HCT116 (cell line): ENCODE results near the gene ALK. TPM values are rescaled to one million over a fixed set of nuclear protein-coding genes. Genes with fewer than 3 reads are reported as not detected.

Source experiments
- ATAC-seq: fragments of 200-7000 bp; cut with Tn5 transposase; 2 replicates; pipeline ENCODE4 v1.9.1; 2020; ENCODE audit warnings: mild to moderate bottlenecking, moderate library complexity
- BruUV-seq: library from RNA; stranded (reverse); fragments of 400-500 nt; replicated peaks from 2 replicates; lab custom pipeline; 2021; lab: Mats Ljungman, UMichigan
- CTCF ChIA-PET: fragments of 300-600 bp; sonication (Branson Sonifier 250); formaldehyde crosslinking; loops from one replicate; lab custom pipeline; 2021; ENCODE audit warnings: antibody characterized with exemption; lab: Charles Lee
- POLR2A ChIA-PET: fragments of 300-600, 350-600 bp; sonication (Branson Sonifier 250); formaldehyde crosslinking; loops from one replicate; lab custom pipeline; 2021; ENCODE audit warnings: antibody characterized with exemption; lab: Charles Lee
- RAD21 ChIA-PET, 2 experiments: fragments of 300-600 bp; sonication (Branson Sonifier 250); formaldehyde crosslinking; loops; one replicate each; lab custom pipeline; 2023; ENCODE audit warnings: low total read pairs in 2 of 2; ENCODE audit not compliant: uncharacterized antibody in 2 of 2, unreplicated experiment in 2 of 2, low non-redundant PET in 1 of 2; lab: Charles Lee
- DNase-seq: peaks from one replicate; pipeline ENCODE4 v3.0.0-alpha.2; 2010; ENCODE audit warnings: low read depth, low spot score
- H2AFZ ChIP-seq: fragments of 200-600 bp; shearing (Covaris generic), sonication (generic); 2 replicates; pipeline ENCODE4 v1.6.1; 2017; ENCODE audit warnings: low read depth, mixed run types, mixed read lengths, antibody characterized with exemption, low read length; ENCODE audit not compliant: poor library complexity, severe bottlenecking
- H3K27ac ChIP-seq: 2 replicates; pipeline ENCODE4 v1.5.1; 2012; ENCODE audit warnings: low read depth, low read length
- H3K27me3 ChIP-seq: fragments of 200-600 bp; sonication (generic); 2 replicates; pipeline ENCODE4 v1.6.1; 2016; ENCODE audit warnings: mixed run types, low read length, mixed read lengths; ENCODE audit not compliant: insufficient read depth
- H3K36me3 ChIP-seq, 2 experiments: fragments of 200-500 bp in 1 of 2; fragments of 200-600 bp in 1 of 2; sonication (Bioruptor generic) in 1 of 2; sonication (generic) in 1 of 2; 2 replicates each; pipeline versions ENCODE4 v1.5.1 to v1.6.1; 2014 to 2016; ENCODE audit warnings: low read length in 2 of 2, inconsistent platforms in 1 of 2, mixed read lengths in 1 of 2, mixed run types in 1 of 2; ENCODE audit not compliant: insufficient read depth in 2 of 2, control insufficient read depth in 1 of 2
- H3K4me1 ChIP-seq, 2 experiments: fragments of 200-600 bp in 1 of 2; sonication (generic) in 1 of 2; 2 replicates each; pipeline versions ENCODE4 v1.5.1 to v1.6.1; 2012 to 2017; ENCODE audit warnings: low read length in 2 of 2, inconsistent platforms in 1 of 2, mild to moderate bottlenecking in 1 of 2, mixed read lengths in 1 of 2, mixed run types in 1 of 2, moderate library complexity in 1 of 2; ENCODE audit not compliant: insufficient read depth in 2 of 2, control insufficient read depth in 1 of 2
- H3K4me2 ChIP-seq: fragments of 200-600 bp; sonication (generic); 2 replicates; pipeline ENCODE4 v1.6.1; 2017; ENCODE audit warnings: mixed run types, low read length, mixed read lengths
- H3K4me3 ChIP-seq, 2 experiments: fragments of 200-600 bp in 1 of 2; sonication (generic) in 1 of 2; replicated peaks in 1 of 2; 2 replicates each; pipeline ENCODE4 v1.5.1; 2011 to 2016; ENCODE audit warnings: low read length in 2 of 2, control low read depth in 1 of 2, low read depth in 1 of 2, mild to moderate bottlenecking in 1 of 2, mixed read lengths in 1 of 2, mixed run types in 1 of 2
- H3K79me2 ChIP-seq: fragments of 200-600 bp; sonication (generic); 2 replicates; pipeline ENCODE4 v1.6.1; 2017; ENCODE audit warnings: mild to moderate bottlenecking, mixed run types, low read length, moderate library complexity, mixed read lengths; ENCODE audit not compliant: insufficient read depth
- H3K9ac ChIP-seq: fragments of 200-600 bp; sonication (generic); 2 replicates; pipeline ENCODE4 v1.6.1; 2016; ENCODE audit warnings: low read length, mixed read lengths
- H3K9me2 ChIP-seq: fragments of 200-600 bp; sonication (generic), shearing (Covaris generic); 2 replicates; pipeline ENCODE4 v1.6.1; 2017; ENCODE audit warnings: mixed run types, mild to moderate bottlenecking, moderate library complexity; ENCODE audit not compliant: insufficient read depth
- H3K9me3 ChIP-seq, 2 experiments: fragments of 200-500 bp in 1 of 2; fragments of 200-600 bp in 1 of 2; sonication (Bioruptor generic) in 1 of 2; sonication (generic) in 1 of 2; 2 replicates each; pipeline ENCODE4 v1.6.1; 2014 to 2017; ENCODE audit warnings: low read length in 2 of 2, mixed read lengths in 2 of 2, inconsistent platforms in 1 of 2, low read depth in 1 of 2, mild to moderate bottlenecking in 1 of 2, mixed run types in 1 of 2, moderate library complexity in 1 of 2; ENCODE audit not compliant: control insufficient read depth in 1 of 2, insufficient read depth in 1 of 2
- H4K20me1 ChIP-seq: fragments of 200-600 bp; sonication (generic), shearing (Covaris generic); 2 replicates; pipeline ENCODE4 v1.6.1; 2017; ENCODE audit warnings: mixed run types, mild to moderate bottlenecking, moderate library complexity; ENCODE audit not compliant: insufficient read depth
- CEBPB ChIP-seq: IDR thresholded peaks from 2 replicates; pipeline ENCODE4 v1.6.1; 2012; ENCODE audit warnings: low read depth
- CTCF ChIP-seq, 3 experiments: fragments of 200-600 bp in 1 of 3; sonication (generic) in 1 of 3; IDR thresholded peaks in 2 of 3; conservative IDR thresholded peaks in 1 of 3; 2 replicates each; pipeline ENCODE4 v1.5.1; 2012 to 2017; ENCODE audit warnings: low read depth in 2 of 3, low read length in 2 of 3, antibody characterized with exemption in 1 of 3, borderline replicate concordance in 1 of 3, control low read depth in 1 of 3, mild to moderate bottlenecking in 1 of 3, mixed read lengths in 1 of 3, mixed run types in 1 of 3, moderate library complexity in 1 of 3; ENCODE audit not compliant: insufficient read depth in 1 of 3
- ELF1 ChIP-seq: IDR thresholded peaks from 2 replicates; pipeline ENCODE4 v1.6.1; 2012; ENCODE audit warnings: low read depth, borderline replicate concordance
- JUND ChIP-seq: IDR thresholded peaks from 2 replicates; pipeline ENCODE4 v1.6.1; 2012
- MAX ChIP-seq: IDR thresholded peaks from 2 replicates; pipeline ENCODE4 v1.6.1; 2012
- RAD21 ChIP-seq: IDR thresholded peaks from 2 replicates; pipeline ENCODE4 v1.6.1; 2012; ENCODE audit warnings: low read depth, mild to moderate bottlenecking
- YY1 ChIP-seq: IDR thresholded peaks from 2 replicates; pipeline ENCODE4 v1.6.1; 2011; ENCODE audit warnings: low read length, low read depth, moderate library complexity, mild to moderate bottlenecking; ENCODE audit not compliant: insufficient replicate concordance; ENCODE audit errors: extremely low read depth
- ZBTB33 ChIP-seq: IDR thresholded peaks from 2 replicates; pipeline ENCODE4 v1.6.1; 2011; ENCODE audit warnings: mild to moderate bottlenecking, low read length, moderate library complexity; ENCODE audit not compliant: insufficient replicate concordance; ENCODE audit errors: extremely low read depth
- ZFX ChIP-seq: fragments of 450-650 bp; IDR thresholded peaks from 2 replicates; pipeline ENCODE4 v1.6.1; 2017
- ZNF274 ChIP-seq: fragments of 200-500 bp; sonication (Bioruptor generic); IDR thresholded peaks from 2 replicates; pipeline ENCODE4 v1.6.1; 2014; ENCODE audit warnings: mild to moderate bottlenecking, low read depth, low read length, inconsistent platforms
- intact Hi-C: fragments of 100-400 bp; cut with micrococcal nuclease; formaldehyde crosslinking; loops from 2 replicates; pipeline ENCODE4 v1.10.0; 2022
- total RNA-seq: library from RNA; stranded (reverse); gene quantifications from one replicate; pipeline ENCODE4 v1.2.1, GENCODE V29; 2021; ENCODE audit not compliant: unreplicated experiment

The ALK gene
- total RNA-seq, 1 experiment from 2014 or later: not detected

GRCh38 chr2:29166242-29167039 lies 754.9 kb downstream of the ALK start (continued):
- no peak for TF ChIP-seq CTCF (IDR thresholded peaks at IDR 0.05 in 2 of 3, conservative IDR thresholded peaks at IDR 0.05 in 1 of 3; ENCODE audit: borderline replicate concordance in 1 of 3, insufficient read depth in 1 of 3, low read depth in 2 of 3, low read length in 2 of 3)

- no TSS peak for BruUV-seq
- Histone ChIP-seq H3K9me2 (no peaks in the 10 kb centered on the region), H3K27me3 (no peaks in the 10 kb centered on the region), H3K4me1 (peaks cover 0 to 7% of the 10 kb centered on the region in 2 experiments; a peak in 2 of 4 replicates), H4K20me1 (no peaks in the 10 kb centered on the region), H3K27ac (no peak overlapping the region), H3K79me2 (no peaks in the 10 kb centered on the region), H3K9me3 (no peaks in the 10 kb centered on the region), H3K9ac (no peak overlapping the region), H2AFZ (no peak overlapping the region), H3K4me3 (no peak overlapping the region), H3K4me2 (no peak overlapping the region; the same call in 1 of the 2 replicates), H3K36me3 (no peaks in the 10 kb centered on the region; a peak in 1 of 4 replicates)
- intact Hi-C loops: no loop called here
- POLR2A ChIA-PET: no interaction called here
- ATAC-seq (no peak), DNase-seq (no peak)
- TF ChIP-seq ZFX (no peak), RAD21 (no peak), CEBPB (no peak), ZBTB33 (no peak), ELF1 (no peak), JUND (no peak), ZNF274 (no peak), YY1 (no peak), MAX (no peak)
- CTCF ChIA-PET: no interaction called here
- RAD21 ChIA-PET: no interaction called here
Measured at GRCh38 chr2:29165362-29166241, 755.8 kb downstream of the ALK start.
